ENCODE data around the gene RAB31.

GRCh38 chr18:9764011-9764481 lies 55.9 kb downstream of the RAB31 start:
- TF ChIP-seq EZH2phosphoT487 (IDR thresholded peaks at IDR 0.05; ENCODE audit: low read depth, severe bottlenecking, unreplicated experiment) (no peak), EZH2 (IDR thresholded peaks at IDR 0.05; ENCODE audit: borderline replicate concordance) (no peak), CTCF (IDR thresholded peaks at IDR 0.05; ENCODE audit: poor library complexity) (no peak)
